ENCODE results near the gene EPB41L4A.

Gene EPB41L4A

DNA sequence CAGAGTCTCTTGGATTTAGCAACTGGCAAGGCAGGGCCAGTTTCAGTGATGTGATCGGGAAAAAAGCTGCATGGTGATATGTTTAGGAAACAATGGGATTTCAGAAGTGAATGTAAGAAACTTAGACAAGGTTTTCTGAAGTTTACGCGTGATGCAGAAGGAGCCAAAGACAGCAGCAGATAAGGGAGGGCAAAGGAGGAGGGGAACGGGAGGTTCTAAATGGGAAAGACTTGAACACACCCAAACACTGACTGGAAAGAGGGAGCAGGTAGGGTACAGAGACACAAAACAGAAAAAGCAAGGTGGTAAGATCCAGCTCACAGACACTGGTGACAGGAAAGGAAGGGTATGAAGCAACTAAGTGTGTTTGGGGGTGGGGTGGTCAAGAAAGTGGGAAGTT is 115.4 kb downstream of the EPB41L4A start:
- no peak for DNase-seq

DNA sequence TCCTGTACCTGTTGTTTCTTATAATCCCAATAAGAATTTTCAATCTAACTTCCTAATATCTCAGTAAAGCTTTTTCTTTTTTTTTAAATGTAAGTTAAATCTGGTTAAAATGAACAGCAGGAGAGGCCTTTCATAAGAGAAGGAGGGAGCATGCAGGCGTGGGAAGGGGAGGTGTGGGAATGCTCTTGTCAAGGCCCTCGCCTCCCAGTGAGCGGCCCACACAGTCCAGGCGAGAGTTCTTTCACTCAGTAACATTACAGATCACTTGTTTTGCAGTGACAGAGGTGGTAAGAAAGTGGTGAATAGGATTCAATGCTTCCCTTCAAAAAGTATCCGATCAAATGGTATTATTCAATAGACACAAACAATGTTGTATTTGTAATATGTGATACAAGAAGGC is 125.0 kb downstream of the EPB41L4A start:
- DNase-seq: no peak

DNA sequence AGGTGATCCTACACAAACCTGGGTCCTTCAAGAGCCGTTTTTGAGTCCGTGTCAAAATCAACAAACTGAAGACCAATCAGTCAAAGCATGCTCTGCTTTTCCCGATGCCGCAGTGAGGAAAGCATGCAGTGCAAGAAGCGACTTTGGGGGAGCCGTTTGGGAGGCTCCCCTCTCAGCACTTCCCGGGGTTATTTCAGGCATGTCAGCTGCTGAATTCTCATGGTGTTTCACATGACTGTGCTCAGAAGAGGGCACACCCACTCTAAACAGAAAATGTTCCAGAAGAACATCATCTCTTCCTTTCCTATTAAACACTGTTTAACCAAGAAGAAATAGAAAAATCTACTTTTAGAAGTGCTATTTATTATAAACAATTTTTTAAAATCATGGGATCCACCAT is 125.5 kb downstream of the EPB41L4A start:
- no peak for DNase-seq

DNA sequence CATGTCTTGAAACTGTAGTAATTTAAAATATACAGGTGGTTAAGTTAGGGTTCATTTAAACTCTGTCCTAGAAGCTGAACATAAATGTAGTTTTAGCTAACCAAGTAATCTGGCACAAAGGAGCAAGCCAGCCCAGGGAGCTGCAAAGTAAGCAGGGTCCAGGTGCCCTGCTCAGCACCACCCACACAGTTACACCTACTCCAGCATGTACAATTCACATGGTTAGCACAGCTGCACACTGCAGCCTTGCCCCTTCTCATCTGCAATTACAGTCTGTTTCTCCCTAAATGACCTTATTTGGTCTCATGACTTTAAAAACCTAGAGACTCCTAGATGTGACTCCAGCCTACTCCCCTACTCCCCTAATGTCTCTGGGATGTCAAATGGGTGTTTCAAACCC is 128.4 kb downstream of the EPB41L4A start:
- DNase-seq: no peak

DNA sequence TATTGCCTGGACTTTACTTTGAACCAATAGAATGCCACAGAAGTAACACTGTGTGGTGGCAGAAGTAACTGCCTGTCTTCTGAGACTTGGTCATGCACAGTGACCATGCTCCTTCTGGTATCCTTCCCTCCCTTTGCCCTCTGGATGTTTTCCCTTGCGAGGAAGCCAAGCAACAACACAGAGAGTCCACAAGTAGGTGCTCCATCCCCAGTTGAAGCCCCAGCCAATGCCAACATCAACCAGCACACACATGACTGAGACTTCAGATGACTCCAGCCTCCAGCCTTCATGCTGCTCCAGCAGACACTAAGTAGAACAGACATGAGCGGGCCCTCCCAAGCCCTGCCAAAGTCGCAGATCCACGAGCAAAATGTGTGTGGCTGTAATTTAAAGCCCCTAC is 129.6 kb downstream of the EPB41L4A start:
- DNase-seq: no peak

DNA sequence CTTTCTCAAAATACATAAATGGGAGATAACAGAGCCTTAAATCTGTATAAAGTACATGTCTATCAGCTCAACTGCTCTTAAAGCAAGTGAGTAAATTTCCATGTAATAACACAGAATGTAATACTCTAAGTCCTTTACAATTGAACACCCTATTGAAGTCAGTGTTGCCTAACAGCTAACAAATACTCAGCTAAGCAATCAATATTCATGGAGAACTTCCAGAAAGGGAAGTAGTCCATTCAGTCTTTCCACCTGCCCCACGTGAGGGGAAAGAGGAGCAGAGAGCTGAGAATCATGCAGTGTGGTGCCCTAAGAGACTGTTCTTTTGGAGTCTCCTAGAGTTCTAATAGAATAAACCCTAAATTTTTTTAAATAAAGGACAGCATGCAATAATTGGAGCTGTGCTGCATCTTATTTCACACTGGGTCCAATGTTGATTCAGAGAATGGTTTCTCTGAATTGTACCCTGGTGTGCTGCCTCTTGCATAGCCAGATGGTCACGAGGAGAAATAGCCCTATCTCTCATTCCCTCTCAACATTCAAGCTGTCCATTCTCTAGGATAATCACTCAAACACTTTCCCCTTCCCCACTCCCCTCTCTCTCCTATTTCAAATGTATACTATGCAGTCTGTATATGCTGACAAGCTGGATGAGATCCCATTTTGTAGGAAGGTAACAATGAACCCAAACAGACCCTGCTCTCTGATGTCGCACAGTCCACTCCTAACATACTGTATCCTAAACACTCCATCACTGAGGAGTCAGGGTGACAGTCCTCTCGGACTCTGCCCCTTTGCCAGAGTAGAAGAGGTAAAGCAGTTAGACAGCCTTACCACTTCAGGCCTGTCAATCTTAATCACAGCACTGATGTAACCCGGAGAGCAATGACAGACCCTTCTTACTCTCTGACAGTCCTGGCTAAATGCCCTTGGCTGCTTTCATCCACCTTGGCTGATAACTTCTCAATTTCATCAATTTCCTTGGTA is 134.8 kb downstream of the EPB41L4A start:
- DNase-seq: no peak

DNA sequence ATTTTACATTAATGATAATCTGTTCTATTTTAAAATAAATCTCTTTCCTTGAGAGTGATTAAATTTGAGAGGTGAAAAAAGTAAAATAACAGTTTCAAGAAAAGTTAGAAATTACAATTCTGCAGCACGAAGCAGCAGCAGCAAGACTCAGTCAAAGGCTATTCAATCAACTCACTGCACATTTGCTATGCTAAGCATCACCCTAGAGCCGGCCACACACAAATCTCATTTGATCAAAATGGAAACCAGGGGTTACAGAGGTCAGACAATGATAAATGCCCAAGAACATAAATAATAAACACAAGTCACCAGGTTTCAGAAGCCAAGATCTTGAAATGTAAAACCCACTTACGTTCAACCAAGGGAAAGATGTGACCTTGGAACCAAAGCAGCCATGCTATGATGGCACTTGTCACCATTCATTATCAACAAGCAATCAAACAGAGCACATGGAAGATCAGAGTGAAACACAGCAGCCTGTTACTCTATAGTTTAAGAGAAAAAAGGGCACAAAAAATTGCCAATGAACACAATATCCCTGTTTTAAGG is 136.0 kb downstream of the EPB41L4A start:
- no peak for DNase-seq

DNA sequence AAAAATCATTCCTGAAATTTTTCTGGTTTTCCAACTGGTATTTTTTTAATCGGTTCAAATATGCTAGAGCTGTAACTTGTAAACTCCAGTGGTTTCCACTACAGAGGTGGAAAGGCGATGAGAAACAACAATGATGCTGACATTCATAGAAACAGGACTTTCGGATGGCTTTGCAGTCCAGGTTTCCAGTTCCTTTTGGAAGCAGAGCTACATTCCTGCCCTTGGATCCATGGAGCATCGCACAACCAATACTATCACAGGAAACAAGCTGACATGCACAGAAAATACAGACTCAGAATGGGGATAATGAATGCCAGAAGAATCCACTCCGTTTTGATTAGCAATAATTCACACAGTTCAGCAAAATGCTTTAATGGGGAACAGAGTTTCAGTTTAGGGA is 140.0 kb downstream of the EPB41L4A start:
- DNase-seq: no peak

DNA sequence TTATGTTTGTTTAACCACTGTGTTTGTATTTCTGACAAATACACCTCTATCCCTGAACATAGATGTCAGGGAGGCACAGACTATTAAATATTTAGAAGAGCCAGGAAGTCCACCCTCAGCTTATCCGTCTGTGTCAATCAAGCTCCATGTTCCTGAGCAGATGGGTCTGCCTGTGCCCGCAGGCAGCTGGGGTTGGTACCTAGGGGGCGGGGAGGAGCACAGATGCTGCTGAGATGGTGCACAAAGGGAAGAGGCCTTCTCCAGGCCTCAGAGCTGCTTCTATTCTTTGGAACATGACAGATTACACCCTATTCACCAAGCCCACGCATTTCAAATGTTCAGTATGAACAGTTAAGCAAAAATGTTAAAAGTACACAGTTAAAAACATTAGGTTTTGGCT is 142.1 kb downstream of the EPB41L4A start:
- no peak for DNase-seq

DNA sequence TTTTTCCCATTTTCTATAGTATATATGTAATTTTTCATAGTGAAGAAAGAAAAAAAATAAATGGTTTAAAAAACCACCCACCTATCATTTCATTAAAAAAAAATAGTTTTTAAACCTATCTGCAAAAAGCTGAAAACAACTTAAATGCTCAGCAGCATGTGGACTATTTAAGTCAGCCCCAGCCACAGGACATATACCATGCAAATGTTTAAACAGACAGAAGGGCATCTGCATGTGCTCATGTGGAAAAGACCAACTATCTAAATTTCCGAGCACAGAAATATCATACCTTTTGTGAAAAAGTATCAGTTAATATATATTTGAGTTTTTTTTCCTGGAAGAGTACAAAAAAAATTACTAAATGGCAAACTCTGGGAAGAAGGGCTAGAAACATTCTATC is 143.4 kb downstream of the EPB41L4A start:
- no peak for DNase-seq

DNA sequence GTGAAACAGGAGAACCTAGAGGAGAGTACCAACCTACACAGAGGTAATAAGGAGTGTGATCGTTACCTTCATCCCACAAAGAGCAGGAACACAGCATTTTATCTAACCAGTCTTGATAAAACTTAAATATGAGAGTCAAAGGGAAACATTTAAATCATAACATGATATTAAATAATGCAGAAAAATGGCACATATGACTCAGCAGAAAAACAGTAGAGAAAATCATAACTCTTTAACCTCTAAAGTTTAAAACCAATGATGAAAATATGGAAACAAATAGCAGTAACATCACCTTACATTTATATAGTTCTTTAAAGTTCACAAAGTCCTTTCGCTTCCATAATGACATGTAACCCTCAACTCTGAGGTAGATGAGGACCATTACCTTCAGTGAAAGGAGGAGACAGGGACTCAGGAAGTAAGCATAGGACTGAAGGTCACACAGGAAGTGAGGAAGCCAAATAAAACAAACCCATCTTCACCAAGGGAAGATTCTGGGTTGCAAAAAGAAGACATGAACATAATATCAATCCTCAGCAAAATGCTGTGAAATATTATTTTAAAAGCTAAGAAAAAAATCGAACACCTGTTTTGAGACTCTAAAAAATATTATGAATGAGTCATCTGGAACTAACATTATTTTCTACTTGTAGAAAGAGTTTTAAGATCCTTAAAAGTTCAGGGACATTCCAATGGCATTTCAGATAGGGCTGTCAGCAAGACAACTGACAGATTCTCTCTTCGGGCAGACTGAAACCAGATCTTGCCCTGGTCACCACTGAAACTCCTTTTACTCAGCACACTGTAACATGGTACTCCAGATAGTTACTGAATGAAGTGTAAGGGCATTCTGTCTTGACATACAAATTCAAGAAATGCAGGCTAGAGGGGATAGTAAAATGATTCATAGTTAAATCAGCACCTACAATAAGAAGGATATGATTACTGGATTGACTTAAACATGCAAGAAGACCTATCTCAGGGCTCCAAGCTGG is 148.5 kb downstream of the EPB41L4A start:
- no peak for DNase-seq

DNA sequence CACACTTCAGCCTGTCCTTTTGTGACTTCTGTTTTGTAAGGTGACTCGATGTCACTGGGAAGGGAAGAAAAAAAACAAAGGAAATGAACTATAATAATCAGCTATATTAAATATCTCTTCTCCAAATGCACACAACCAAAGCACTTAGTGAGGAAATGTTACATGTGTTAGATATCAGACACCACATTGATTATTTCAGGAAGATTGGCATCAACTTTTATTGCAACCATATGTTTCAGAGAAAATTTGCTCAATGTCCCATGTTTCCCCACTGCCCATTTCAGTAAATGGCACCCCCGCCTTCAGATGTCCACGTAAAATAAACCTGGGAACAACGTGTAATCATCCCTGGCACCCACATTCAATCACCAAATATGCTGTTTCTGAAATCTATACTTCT is 151.8 kb downstream of the EPB41L4A start:
- DNase-seq: no peak

DNA sequence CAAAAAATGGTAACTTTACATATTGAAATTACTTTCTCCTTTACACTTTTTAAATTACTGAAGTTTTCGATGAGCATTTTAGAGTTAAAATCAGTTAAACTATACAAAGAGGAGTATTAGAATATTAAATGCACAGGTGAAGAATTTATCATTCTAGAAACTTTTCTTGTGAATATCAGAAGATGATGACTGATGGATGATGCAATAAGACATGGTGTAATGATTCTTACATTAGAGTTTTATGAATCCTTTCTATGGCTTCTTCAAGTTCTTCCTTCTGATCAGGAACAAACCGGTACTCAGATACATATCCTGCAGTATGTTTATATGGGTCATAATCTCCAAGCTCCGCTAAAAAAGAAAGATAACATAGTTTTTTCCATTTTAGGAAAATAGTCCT is 154.4 kb downstream of the EPB41L4A start:
- DNase-seq: no peak

DNA sequence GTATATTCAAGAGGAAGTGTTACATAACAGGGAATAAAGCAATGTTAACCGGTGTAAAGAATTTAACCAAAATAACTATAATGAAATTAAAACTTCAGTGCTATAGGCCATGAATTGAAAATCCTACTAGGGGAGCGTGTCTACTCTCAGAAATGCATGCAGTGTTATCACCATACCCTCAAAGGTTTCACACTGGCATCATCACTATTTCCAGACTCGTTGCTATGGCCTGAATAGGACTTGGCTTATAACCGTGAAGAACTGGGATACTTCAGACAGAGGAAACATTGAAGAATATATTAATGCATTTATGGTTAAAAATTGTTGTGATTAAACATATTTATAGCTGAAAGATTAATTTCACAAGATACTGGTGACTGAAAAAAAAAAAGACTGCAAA is 154.9 kb downstream of the EPB41L4A start:
- no peak for DNase-seq

DNA sequence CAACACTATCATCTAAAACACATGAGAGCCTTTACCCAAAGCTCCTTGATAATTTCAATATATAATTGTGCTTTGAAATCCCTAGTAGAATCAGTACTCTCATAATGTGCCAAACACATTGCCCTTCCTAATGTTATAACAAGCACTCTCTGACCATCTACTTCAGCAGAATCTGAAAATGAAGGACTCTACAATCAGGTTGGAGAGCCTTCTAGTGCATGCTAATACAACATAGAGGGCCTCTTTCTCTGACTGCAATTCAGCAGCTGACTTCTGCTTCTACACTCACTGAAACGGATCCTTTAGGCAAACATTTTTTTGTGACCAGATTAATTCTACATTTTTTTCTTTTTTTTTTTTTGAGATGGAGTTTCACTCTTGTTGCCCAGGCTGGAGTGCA is 155.6 kb downstream of the EPB41L4A start:
- DNase-seq: no peak

DNA sequence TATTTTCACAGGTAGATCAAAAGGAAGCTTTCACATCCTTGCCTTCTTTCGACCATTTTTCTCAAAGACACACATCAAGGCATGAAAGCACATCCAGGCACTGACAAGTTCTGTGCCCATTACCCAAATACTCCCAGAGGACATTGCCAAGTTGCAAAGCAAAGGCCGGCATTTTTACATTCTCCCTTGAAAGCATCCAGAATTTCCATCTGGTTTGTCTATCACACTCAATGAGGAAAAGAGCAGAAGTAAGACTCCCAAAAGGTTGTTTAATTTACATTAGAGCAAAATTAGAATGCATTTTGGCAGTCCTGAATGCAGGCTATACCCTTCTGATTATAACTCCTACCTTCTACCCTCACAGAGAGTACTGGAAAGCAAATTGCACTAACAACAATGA is 160.5 kb downstream of the EPB41L4A start:
- no peak for DNase-seq

DNA sequence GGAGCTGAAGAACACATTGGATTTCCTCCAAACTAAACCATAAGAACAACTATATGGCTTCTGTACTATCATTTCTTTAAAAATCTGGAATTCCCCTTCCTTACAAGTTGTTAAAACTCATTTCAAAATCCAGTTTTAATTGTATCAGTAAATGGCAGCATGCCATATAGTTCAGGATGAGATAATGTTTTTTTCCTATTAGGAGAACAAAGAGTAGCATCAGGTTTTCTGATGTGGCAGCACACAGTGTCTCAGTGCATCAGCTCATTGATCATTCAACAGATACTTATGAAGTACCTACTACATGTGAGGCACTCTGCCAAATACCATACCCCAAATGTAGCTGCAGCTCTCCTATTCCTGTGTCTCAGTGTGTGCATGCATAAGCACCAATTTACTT is 161.1 kb downstream of the EPB41L4A start:
- DNase-seq: no peak

DNA sequence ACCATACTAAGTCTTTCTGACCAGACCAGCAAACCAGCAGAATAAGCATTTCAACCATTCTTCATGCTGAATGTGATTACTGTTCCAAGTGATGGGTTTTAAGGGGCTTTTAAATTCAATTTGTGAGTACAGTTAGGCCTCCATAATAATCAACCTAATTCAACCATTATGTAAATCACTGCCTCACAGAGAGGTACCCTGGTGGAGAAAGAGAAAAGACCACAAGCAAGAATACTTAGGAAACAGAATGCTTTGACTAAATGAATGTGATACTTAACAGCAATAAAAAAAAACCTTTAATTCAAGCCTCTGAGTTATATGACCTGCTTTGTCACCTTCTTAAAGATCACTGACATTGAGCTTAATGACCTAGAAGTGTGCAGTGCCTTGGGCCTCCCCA is 162.1 kb downstream of the EPB41L4A start:
- DNase-seq: no peak

DNA sequence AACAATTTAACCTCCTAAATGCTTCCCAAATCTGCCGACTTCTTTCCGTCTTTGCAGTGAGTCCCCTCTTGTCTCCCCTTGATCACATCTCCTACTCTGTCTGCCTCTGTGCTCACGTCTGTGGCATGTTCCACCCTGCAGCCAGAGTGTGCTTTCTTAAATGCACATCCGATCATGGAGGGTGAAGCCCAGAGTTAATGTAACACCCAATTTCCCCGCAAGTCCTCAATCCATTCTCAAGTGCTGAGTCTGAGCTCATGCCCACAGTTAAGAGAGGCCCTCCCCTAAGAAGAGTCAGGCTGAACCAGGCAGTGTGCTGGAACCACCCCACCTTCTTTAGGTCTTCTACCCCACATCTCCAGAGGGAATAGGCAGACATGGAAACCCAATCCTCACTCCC is 164.8 kb downstream of the EPB41L4A start:
- DNase-seq: no peak

DNA sequence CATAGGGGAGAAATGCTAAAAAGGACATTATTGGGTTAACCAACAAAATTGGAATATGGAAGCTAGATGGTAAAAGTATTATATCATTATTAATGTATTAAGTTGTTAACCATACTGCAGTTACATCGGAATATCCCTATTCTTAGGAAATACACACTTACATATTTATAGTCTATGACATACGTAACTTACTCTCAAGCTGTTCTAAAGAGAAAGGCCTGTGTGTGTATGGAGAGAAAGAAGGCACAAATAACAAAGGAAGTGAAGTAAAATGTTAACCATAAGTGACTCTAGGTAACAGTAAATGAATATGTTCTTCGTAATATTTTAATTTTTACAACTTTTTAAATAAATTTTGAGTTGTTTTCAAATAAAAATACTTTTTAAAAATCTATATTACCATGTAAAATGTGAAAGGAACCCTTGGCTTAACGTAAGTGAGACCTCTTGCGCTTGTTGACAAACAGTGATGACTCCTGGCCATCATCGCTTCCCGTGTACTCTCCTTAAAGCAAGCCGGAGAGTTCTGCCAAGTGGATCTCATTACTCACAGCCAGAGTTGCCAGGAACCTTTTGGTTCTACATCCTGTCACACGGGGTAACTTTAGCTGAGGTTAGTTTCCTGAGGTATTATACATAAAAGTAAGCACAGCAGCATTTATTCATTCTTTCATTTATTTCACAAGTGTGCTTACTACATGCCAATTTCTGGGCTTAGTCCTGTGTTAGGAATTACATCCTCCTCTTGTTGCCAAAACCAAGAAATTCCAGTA is 165.4 kb downstream of the EPB41L4A start:
- DNase-seq: no peak

DNA sequence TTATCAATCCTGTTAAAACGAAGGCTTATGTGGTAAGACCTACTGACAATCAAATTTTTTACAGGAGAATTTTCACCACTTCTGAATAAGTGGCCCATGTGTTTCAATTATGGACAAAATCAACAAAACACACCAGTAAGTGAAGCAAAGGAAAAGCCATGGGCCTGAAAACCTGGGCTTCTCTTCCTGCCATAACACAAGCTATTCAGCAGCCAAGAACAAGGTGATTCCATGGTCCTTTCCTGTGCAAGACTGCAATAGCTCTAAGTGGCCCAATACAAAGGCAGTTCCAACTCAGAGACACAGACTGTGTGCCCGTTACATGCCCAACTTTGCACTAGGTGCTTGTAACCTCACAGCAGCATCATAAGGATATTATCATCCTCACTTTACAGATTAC is 168.5 kb downstream of the EPB41L4A start:
- DNase-seq: no peak

DNA sequence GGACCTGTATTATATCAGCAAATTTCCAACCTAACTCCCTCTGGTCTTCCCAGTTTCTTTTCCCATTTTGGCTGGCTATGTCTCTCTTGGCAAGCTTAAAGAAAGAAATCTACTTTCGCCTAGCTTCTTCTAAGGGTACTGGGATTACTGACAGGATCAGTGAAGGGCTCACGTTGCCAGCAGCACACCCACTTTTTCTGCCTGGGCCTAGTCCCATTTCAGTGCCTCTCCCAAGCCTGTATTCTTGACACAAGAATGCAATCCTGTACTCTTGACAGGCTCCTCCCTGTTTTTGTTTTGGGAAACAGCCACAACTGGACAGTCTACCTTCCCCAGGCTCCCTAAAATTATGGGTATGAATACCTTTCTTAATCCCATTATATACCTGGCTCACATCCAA is 170.5 kb downstream of the EPB41L4A start:
- DNase-seq: no peak

DNA sequence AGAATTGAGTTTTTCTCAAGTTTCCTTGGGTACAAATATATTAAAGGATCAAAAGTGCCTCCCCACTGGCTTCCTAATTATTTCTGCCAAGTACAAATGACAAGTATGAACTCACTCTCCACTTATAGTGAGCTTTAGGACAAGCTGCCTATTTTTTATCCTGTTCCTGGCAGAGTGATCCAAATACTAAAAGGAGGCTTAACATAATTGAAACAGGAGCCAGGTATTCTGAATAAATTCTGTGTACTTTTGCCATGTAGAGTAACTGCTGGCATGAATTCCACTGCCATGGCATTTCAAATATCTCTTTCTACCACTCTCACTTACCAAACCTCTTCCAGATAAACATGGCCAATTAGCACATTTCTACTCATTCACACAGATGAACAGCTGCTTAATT is 171.1 kb downstream of the EPB41L4A start:
- DNase-seq: no peak
